GM12875 (cell line): ENCODE data around the gene RABL6.

Experiments used
- H3K4me3 ChIP-seq: one replicate; pipeline ENCODE4 v1.5.1; 2011; ENCODE audit warnings: low read depth, low read length, control low read depth
- CTCF ChIP-seq: IDR thresholded peaks from 2 replicates; pipeline ENCODE4 v1.5.1; 2011; ENCODE audit warnings: low read depth, mild to moderate bottlenecking, control low read depth, inconsistent platforms, low read length, moderate library complexity, borderline replicate concordance; ENCODE audit not compliant: insufficient read depth

Gene RABL6

GRCh38 chr9:136789523-136789937 is 18.2 kb upstream of the RABL6 start:
- TF ChIP-seq CTCF = no peak
- H3K4me3 ChIP-seq = no peak overlapping the region

GRCh38 chr9:136790640-136791515 is 16.9 kb upstream of the RABL6 start, which contains the start of gene TMEM141:
TSS of gene TMEM141 (plus strand) at chr9:136791344. CDS start at chr9:136791371, 27 bp downstream.
- H3K4me3 ChIP-seq = peak within 1 kb of the TSS; percentile 92
- TF ChIP-seq CTCF = no peak

GRCh38 chr9:136791516-136792276 is 16.1 kb upstream of the RABL6 start:
- peak; percentile 96 for TF ChIP-seq CTCF
- peak overlapping the region; percentile 92 for H3K4me3 ChIP-seq

GRCh38 chr9:136792321-136793085 is 15.2 kb upstream of the RABL6 start:
- TF ChIP-seq CTCF = no peak
- H3K4me3 ChIP-seq = peak overlapping the region; percentile 92

- TF ChIP-seq CTCF = no peak
- H3K4me3 ChIP-seq = no peak overlapping the region
These were observed 14.4 kb upstream of the RABL6 start for GRCh38 chr9:136793086-136793946.
